ENCODE results near the gene ADSL. TPM values are rescaled to one million over a fixed set of nuclear protein-coding genes. Genes with fewer than 3 reads are reported as not detected.

Gene ADSL
- total RNA-seq = 121 and 135 TPM in 2 replicates

DNA sequence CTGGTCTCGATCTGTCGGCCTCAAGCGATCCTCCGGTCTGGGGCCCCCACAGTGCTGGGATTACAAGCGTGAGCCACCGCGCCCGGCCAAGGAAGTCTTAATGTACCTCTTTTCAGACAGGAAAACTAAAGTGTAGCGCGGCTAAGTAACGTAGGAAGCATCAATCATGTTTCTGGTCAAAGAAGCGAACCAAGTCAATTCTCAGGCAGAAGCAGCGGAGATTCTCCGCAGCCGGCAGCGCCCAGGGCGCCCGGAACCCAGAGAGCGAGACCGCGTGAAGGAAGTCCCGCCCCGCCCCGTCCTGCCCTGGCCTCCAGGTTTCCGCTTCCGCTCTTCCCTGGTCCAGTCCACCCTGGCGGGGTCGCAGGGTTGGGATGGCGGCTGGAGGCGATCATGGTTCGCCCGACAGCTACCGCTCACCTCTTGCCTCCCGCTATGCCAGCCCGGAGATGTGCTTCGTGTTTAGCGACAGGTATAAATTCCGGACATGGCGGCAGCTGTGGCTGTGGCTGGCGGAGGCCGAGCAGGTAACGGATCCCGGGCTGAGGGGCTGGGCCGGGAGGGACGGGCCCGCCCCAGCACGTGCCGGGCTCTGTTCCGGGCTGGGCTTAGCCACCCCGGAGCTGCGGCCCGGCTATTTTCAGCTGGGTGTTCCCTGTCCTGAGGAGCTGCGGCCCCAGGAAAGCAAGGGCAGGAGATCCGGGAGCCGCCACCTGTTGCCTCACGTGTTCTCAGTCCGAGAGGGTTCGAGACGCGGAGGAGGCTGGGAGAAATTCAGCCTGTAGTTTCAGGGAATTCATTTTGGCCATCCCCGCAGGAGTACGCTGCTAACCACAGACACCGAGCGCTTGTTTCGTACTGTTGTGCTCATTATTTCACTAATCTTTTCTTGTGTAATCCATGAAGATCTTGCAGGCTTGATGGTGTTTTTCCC, at the start of gene ADSL:
TSS of gene ADSL (plus strand) at position 316 of the 934 bp plus-strand sequence. CDS start at position 375, 59 bp downstream.

Other genes starting within 250 kb of the ADSL start
- 9.9 and 22.7 TPM in 2 replicates for gene TNRC6B, start 168.6 kb upstream of the ADSL start, total RNA-seq
- gene SGSM3, start 24.1 kb downstream of the ADSL start, total RNA-seq = 45.2 and 69.9 TPM in 2 replicates

Measured in bladder microvascular endothelial cell (primary cell).